SK-N-MC (cell line): ENCODE results near the gene METTL5.
"Not testable (repeated sequence)": the region's sequence is repeated elsewhere in the genome, so short reads cannot be mapped to it uniquely, and the experiment has no call there.

Source experiments
- EZH2 ChIP-seq: fragments of 200-600 bp; sonication (generic); IDR thresholded peaks from one replicate; pipeline ENCODE4 v1.6.1; 2017; ENCODE audit warnings: antibody characterized with exemption
- POLR2AphosphoS5 ChIP-seq: IDR thresholded peaks from 2 replicates; pipeline ENCODE4 v1.6.1; 2012; ENCODE audit warnings: mild to moderate bottlenecking, low read depth, low read length, borderline replicate concordance

- not testable (repeated sequence) for TF ChIP-seq EZH2, POLR2AphosphoS5
These were observed 16.9 kb upstream of the METTL5 start for GRCh38 chr2:169841625-169842024.
